ENCODE measurements around the gene KCTD13.

Gene KCTD13, protein sequence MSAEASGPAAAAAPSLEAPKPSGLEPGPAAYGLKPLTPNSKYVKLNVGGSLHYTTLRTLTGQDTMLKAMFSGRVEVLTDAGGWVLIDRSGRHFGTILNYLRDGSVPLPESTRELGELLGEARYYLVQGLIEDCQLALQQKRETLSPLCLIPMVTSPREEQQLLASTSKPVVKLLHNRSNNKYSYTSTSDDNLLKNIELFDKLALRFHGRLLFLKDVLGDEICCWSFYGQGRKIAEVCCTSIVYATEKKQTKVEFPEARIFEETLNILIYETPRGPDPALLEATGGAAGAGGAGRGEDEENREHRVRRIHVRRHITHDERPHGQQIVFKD

DNA sequence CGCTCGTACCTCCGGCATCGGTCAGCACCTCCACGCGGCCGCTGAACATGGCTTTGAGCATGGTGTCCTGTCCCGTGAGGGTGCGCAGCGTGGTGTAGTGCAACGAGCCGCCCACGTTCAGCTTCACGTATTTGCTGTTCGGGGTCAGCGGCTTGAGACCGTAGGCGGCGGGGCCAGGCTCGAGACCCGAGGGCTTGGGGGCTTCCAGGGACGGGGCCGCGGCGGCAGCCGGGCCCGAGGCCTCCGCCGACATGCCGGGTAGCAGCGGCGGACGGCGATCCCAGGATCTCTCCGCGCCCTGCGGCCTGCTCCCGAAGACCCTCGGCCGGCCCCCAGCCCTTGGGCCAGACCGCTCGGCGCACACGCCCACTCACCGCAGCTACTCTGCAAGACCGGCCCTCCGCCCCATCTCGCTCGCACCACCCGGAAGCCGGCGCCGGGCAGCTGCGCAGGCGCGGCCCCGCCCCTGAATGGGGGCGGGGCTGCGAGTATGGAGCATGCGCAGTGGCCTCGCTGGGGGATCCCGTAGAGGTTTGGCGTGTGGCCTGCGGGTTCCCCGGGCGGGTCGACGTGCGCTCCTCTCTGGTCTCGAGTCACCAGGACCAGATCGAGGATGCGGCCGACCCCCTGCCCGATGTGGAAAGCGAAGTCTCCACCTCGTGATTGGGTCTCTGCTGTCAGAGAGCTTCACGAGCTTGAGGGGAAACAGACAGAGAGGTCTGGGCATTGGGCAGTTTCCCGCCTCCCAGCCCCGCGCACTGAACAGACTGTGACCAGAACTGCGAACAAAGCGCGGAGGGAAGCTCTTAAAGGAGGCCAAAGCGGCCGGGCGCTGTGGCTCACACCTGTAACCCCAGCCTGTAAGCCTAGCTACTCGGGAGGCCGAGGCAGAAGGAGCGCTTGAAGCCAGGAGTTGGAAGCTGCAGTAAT is at the start of gene KCTD13:
Gene KCTD13, minus strand, starts transcription at position 446 of the 930 bp plus-strand sequence. Its CDS starts 193 bp downstream, at position 253.
- Histone ChIP-seq H3K9me3 (replicated peaks; ENCODE audit: insufficient read depth, low read length) (no peaks in the 10 kb centered on the region), H3K79me2 (ENCODE audit: low read length) (peaks cover 17% of the 10 kb centered on the region), H3K27me3 (replicated peaks; ENCODE audit: insufficient read depth, low read length) (no peaks in the 10 kb centered on the region)

DNA sequence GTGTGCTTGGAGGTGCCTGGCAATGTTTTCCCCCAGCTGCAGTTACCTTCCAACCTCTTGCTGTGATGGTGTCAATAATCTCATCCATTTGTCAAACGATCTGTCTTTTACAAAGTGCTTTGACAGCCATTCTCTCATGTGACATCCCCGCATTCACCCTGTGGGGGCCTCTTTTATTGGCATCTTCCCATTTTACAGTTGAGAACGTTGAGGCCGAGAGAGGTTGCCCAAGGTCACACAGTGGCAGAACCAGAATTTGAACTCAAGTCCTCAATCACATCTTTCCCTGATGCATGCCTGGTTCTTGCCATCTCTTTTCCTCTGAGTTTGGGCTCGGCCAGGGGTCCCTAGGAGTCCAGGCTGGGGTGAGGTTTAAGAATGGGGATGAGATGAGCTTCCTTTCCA is 49.1 kb upstream of the KCTD13 start:
- Histone ChIP-seq H3K36me3 (replicated peaks; ENCODE audit: insufficient read depth, low read length) (no peaks in the 10 kb centered on the region), H3K4me1 (ENCODE audit: low read length) (peaks cover 19% of the 10 kb centered on the region), H3F3A (ENCODE audit: insufficient read depth, low read length) (no peaks in the 10 kb centered on the region), H3K79me2 (ENCODE audit: low read length) (peaks cover 45% of the 10 kb centered on the region), H3K27me3 (replicated peaks; ENCODE audit: insufficient read depth, low read length) (no peaks in the 10 kb centered on the region), H3K4me2 (ENCODE audit: low read depth, low read length) (peak overlapping the region; percentile 87), H3K9ac (ENCODE audit: low read length) (peak overlapping the region; percentile 93; the same call in 1 of the 2 replicates), H3K9me2 (replicated peaks; ENCODE audit: insufficient read depth, low read length) (no peaks in the 10 kb centered on the region), H2AFZ (ENCODE audit: low read length) (no peak overlapping the region), H3K27ac (ENCODE audit: low read length) (no peak overlapping the region), H3K4me3 (ENCODE audit: low read length) (peak overlapping the region; percentile 99), H4K20me1 (ENCODE audit: insufficient read depth, low read length) (no peaks in the 10 kb centered on the region), H3K9me3 (replicated peaks; ENCODE audit: insufficient read depth, low read length) (no peaks in the 10 kb centered on the region)
- DNase-seq, result no peak
- TF ChIP-seq EZH2 (optimal IDR thresholded peaks at IDR 0.05; ENCODE audit: low read depth, low read length) (no peak), EZH2phosphoT487 (IDR thresholded peaks at IDR 0.05; ENCODE audit: low read length) (no peak)
- TF ChIP-seq, protein P1, sequence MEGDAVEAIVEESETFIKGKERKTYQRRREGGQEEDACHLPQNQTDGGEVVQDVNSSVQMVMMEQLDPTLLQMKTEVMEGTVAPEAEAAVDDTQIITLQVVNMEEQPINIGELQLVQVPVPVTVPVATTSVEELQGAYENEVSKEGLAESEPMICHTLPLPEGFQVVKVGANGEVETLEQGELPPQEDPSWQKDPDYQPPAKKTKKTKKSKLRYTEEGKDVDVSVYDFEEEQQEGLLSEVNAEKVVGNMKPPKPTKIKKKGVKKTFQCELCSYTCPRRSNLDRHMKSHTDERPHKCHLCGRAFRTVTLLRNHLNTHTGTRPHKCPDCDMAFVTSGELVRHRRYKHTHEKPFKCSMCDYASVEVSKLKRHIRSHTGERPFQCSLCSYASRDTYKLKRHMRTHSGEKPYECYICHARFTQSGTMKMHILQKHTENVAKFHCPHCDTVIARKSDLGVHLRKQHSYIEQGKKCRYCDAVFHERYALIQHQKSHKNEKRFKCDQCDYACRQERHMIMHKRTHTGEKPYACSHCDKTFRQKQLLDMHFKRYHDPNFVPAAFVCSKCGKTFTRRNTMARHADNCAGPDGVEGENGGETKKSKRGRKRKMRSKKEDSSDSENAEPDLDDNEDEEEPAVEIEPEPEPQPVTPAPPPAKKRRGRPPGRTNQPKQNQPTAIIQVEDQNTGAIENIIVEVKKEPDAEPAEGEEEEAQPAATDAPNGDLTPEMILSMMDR (IDR thresholded peaks at IDR 0.05; ENCODE audit: low read length), result no peak

More for the DNA sequence above, at the start of gene KCTD13:
- H3F3A ChIP-seq (ENCODE audit: insufficient read depth, low read length), result peaks cover 5% of the 10 kb centered on the region; the same call in 1 of the 2 replicates
- peak within 1 kb of the TSS; percentile 92 for H3K4me3 ChIP-seq (ENCODE audit: low read length)
- no peaks in the 10 kb centered on the region for H3K9me2 ChIP-seq (replicated peaks; ENCODE audit: insufficient read depth, low read length)
- H3K36me3 ChIP-seq (replicated peaks; ENCODE audit: insufficient read depth, low read length), result no peaks in the 10 kb centered on the region
- TF ChIP-seq EZH2phosphoT487 (IDR thresholded peaks at IDR 0.05; ENCODE audit: low read length) (no peak), EZH2 (optimal IDR thresholded peaks at IDR 0.05; ENCODE audit: low read depth, low read length) (no peak)
- TF ChIP-seq, protein P1 (IDR thresholded peaks at IDR 0.05; ENCODE audit: low read length), result no peak
- peak within 1 kb of the TSS; percentile 63; the same call in 1 of the 2 replicates for H3K27ac ChIP-seq (ENCODE audit: low read length)
- H3K4me1 ChIP-seq (ENCODE audit: low read length), result 0 out of 2 replicates have a peak, but pooled peaks cover 7% of the 10 kb centered on the region
- peak within 1 kb of the TSS; percentile 92 for H2AFZ ChIP-seq (ENCODE audit: low read length)
- peak within 1 kb of the TSS; percentile 80 for H3K9ac ChIP-seq (ENCODE audit: low read length)
- H4K20me1 ChIP-seq (ENCODE audit: insufficient read depth, low read length), result no peaks in the 10 kb centered on the region
- peak within 1 kb of the TSS; percentile 96 for H3K4me2 ChIP-seq (ENCODE audit: low read depth, low read length)
- DNase-seq, result peak; percentile 86

DNA sequence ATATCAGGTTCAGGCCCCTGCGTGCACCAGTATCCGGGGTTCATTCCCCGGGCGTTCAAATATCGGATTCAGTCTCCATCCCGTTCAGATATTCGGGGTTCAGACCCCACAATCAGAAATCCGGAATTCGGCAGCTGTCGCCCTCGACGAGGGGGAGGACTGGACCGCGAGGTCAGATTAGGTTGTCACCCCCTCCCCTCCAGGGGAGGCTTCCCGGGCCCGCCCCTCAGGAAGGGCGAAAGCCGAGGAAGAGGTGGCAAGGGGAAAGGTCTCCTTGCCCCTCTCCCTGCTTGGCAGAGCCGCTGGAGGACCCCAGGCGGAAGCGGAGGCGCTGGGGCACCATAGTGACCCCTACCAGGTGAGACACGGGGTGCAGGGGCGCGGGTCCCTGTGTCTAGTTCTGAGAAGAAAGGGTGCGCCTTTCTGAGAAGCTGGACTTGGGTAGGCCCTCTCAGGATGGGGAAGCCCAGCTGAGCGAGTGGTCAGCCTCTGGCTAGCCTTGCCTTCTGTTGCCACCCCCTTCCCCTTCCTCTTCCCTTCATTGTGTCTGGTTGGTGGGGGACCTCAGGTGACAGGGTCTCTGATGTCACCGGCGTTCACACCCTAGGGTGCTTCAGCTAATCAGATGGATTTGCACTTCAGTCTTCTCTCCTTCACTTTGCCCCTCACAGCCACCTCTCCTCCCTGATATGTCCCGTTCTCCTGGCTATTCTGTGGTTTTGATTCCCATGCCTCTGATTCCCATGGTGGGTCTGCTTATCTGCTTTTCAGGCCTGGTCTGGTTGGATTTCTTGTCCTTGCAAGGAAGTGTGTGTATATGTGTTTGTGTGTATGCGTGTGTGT is 48.5 kb upstream of the KCTD13 start:
- H3K27ac ChIP-seq (ENCODE audit: low read length), result peak overlapping the region; percentile 50; the same call in 1 of the 2 replicates
- H3F3A ChIP-seq (ENCODE audit: insufficient read depth, low read length), result no peaks in the 10 kb centered on the region
- peaks cover 19% of the 10 kb centered on the region for H3K4me1 ChIP-seq (ENCODE audit: low read length)
- no peaks in the 10 kb centered on the region for H3K36me3 ChIP-seq (replicated peaks; ENCODE audit: insufficient read depth, low read length)
- no peaks in the 10 kb centered on the region for H3K9me3 ChIP-seq (replicated peaks; ENCODE audit: insufficient read depth, low read length)
- no peaks in the 10 kb centered on the region for H3K27me3 ChIP-seq (replicated peaks; ENCODE audit: insufficient read depth, low read length)
- H2AFZ ChIP-seq (ENCODE audit: low read length), result peak overlapping the region; percentile 97
- H3K79me2 ChIP-seq (ENCODE audit: low read length), result peaks cover 45% of the 10 kb centered on the region
- TF ChIP-seq, protein P1 (IDR thresholded peaks at IDR 0.05; ENCODE audit: low read length), result no peak
- TF ChIP-seq EZH2phosphoT487 (IDR thresholded peaks at IDR 0.05; ENCODE audit: low read length), result no peak
- no peak for TF ChIP-seq EZH2 (optimal IDR thresholded peaks at IDR 0.05; ENCODE audit: low read depth, low read length)
- peak overlapping the region; percentile 93 for H3K9ac ChIP-seq (ENCODE audit: low read length)
- H3K4me3 ChIP-seq (ENCODE audit: low read length), result peak overlapping the region; percentile 99
- H3K9me2 ChIP-seq (replicated peaks; ENCODE audit: insufficient read depth, low read length), result no peaks in the 10 kb centered on the region
- H3K4me2 ChIP-seq (ENCODE audit: low read depth, low read length), result peak overlapping the region; percentile 87
- no peak for DNase-seq
- no peaks in the 10 kb centered on the region for H4K20me1 ChIP-seq (ENCODE audit: insufficient read depth, low read length)

Data from MM.1S (cell line).